Right lung (tissue), 5 donors: ENCODE results near the gene HOXB3. TPM values are rescaled to one million over a fixed set of nuclear protein-coding genes. Genes with fewer than 3 reads are reported as not detected.

ENCODE experiments used
- DNase-seq, 2 donors: peaks; one replicate each; pipeline ENCODE4 v3.0.0-alpha.2; 2013
- polyA plus RNA-seq, 5 donors: library from polyadenylated mRNA; unstranded; fragments of 120-200 nt; gene quantifications; one replicate each; pipeline versions ENCODE4 v1.2.1 to v1.2.3, GENCODE V29; 2013; ENCODE audit warnings: inconsistent platforms in 1 of 5, low replicate concordance in 1 of 5; ENCODE audit not compliant: insufficient read length in 5 of 5, insufficient read depth in 1 of 5

Gene HOXB3
- polyA plus RNA-seq, 5 donors = 74.3 to 95.5 (median 89.1) TPM

DNA sequence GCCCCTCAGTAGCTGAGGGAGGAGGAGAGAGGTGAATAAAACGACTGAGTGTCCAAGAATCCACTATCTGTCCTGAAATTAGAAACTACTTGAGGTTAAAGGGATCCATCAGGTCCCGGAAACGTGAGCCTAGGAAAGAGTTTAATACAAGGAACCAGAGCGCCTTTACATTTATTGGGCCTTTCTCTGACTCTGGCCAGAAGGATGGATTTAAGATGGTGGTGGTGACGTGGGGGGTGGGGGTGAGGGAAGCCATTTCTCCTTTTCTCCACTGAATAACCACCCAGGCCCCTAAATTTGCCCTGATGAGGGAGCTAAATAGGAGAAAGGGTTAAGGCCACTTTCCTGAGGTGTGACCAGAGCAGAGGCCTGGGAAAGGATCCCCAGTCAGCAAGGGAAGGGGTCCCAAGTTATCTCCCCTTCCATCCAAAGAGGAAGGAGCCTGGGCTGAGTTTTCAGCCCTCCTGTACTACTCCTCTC, 37.1 kb upstream of the HOXB3 start:
- DNase-seq = no peak

DNA sequence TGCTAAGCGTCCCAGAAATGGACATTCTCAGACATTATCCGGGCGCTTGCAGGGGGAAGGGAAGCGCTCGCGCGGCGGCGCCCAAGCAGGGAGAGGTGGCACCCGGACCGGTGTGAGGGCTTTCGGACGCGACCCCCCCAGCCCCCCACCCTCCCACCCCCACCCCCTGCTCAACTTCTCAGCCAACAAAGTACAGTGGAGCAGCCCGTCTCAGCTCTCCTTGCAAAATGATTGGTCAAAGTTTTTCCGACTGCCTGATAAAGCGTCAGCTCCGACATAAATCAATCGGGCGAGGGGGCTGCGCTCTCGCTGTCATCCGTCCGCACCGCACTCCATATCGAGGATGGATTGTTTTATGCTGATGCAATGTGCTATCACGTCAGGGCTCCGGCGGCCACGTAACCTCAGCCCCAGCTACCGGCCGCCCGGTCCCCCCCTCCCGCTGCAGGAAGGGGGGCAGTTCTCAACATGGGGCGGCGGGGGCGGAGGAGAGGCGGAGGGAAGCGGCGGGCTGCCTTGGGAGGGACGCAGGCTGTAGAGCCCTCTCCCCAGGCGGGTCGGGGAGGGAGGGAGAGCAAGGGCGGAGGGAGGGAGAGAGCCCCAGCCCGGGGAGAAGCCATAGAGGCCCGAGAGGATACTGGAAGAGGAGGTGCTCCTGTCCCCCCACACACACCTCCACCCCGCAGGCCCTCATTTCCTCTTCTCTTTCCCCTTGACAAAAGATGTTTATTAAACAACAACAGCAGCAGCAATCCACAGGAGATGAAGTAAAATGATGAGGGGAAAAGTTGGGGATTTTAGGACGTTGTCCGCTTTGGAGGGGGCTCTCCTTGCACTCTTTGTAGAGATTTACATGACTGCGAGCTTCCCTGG, 36.4 kb upstream of the HOXB3 start, which contains the start of gene HOXB9:
HOXB9 (minus strand) TSS at position 114 of the 873 bp plus-strand sequence; CDS start at position 25, 89 bp downstream.
- DNase-seq = no peak

DNA sequence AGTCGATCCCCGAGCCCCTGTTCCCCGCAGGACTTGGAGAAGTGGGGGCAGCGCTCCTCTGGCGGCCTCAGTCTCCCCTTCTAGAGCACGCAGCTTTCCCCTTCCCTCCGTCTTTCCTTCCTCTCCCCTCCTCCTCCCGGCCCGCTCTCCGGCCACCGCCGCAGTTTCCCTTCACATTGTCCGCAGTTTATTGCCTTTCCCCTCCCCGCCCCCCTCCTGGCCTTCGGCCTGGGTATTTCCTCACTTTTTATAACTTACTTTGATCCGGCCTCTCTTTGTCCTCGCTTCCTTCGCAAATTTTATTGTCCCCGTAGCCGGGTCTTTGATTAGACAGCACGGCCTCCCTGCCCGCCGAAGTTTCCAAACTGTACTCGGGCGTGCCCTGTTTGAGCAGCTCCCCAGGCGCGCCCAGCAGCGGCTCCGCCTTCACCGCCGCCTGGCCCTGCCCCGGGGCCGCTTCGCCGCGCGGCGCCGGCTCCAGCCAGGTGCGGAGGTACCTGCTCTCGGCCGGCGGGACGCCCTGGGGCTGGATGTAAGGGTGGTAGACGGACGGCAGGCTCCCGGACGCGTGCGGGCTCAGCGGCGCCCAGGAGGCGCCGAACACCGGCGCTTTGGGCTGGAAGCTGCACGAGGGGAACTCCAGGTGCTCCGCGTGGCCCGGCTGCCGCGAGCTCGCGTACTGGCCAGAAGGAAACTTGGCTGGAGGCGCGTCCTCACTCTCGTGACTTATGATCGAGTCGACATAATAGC, 35.6 kb upstream of the HOXB3 start:
- DNase-seq = no peak

DNA sequence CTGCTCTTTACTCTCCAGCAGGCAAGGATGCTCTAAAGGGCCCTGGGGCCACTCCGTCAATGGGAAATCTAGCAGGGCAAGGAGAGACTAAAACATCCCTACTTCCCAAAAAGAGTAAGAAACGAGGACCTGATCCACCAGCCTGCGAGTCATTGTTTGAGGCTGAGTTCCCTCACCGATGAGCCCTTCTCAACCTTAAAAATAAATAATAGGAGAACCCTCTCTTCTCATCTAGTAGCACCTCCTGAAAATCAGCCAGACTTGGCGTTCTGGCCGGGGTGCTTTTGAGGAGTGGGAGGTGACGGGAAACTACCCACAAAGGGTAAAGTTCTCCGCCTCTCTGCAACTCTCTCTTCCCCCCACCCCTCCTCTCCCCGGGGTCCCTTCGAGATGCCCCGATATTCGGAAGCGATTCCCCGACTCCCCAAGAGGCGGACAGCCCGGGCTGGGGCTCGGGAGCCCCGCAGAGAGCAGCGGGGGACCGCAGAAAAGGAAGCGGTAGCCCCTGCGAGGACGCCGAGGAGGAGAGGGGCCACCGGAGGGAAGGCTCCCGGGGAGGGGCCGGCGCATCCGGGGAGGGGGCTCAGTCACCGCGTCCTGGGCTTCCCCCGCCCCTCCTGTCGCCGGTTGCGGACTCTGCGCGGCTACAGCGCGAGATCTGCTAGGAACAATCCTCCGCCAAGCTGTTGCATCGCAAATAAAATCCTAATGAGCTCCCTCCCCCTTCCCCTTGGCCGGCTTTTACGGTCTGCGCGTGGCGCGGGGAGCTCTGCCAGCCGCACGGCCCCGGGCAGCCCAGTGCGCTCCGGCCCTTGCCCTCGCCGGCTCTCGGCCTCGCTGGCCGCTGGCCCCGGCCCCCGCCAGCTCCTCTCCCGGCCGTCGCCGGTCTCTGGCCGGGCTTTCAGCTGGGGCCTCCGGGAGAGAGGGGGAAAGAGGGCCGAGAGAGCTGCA, 34.8 kb upstream of the HOXB3 start:
- no peak for DNase-seq

DNA sequence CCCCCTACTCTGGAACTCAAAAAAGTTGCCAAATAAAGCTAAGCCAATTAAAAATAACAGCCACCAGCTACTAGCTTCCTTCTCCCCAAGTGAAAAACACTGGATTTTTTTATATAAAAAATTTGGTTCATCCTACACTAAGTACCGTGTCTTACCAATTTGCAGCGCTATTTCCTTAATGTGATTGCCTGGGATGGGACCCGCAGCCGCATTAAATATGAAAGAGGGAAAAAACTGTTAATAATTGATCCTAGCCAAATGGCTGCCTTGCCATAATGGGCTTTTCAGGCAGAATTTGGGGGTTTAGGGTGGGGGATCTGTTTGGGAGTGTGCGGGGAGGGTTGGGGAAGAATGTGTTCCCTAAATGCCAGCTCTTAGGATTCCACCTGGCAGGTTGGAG, 34.1 kb upstream of the HOXB3 start:
- DNase-seq = no peak

DNA sequence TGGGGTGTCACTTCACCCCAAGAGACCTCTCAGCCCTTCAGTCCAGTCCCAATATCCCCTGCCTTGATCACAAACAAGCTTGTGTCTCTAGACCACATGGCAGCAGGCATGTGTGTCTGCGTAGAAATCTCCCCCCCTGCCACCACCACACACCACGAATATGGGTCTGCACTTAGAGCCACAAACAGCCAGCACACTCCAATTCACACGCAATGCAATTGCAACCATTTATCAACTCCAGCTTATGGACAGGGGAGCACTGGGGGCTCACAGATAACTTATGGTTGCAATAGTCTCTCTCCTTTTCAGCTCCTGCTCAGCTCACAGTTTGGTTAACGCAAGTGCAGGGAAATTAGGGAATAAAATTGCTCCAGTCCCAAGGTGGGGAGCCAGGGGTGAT, 33.5 kb upstream of the HOXB3 start:
- no peak for DNase-seq

DNA sequence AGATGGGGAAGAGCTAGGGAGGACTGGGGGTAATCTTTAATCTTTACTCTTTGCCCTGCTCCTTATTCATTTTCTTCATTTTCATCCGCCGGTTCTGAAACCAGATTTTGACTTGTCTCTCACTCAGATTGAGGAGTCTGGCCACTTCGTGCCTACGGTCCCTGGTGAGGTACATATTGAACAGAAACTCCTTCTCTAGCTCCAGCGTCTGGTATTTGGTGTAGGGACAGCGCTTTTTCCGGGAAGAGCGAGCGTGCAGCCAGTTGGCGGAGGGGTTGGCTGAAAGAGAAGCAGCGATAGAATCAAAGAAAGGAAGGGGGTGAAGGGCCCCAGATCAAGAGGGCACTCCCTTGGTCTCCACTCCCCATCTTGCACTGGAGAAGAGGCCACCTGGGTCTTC, 32.8 kb upstream of the HOXB3 start:
- no peak for DNase-seq

DNA sequence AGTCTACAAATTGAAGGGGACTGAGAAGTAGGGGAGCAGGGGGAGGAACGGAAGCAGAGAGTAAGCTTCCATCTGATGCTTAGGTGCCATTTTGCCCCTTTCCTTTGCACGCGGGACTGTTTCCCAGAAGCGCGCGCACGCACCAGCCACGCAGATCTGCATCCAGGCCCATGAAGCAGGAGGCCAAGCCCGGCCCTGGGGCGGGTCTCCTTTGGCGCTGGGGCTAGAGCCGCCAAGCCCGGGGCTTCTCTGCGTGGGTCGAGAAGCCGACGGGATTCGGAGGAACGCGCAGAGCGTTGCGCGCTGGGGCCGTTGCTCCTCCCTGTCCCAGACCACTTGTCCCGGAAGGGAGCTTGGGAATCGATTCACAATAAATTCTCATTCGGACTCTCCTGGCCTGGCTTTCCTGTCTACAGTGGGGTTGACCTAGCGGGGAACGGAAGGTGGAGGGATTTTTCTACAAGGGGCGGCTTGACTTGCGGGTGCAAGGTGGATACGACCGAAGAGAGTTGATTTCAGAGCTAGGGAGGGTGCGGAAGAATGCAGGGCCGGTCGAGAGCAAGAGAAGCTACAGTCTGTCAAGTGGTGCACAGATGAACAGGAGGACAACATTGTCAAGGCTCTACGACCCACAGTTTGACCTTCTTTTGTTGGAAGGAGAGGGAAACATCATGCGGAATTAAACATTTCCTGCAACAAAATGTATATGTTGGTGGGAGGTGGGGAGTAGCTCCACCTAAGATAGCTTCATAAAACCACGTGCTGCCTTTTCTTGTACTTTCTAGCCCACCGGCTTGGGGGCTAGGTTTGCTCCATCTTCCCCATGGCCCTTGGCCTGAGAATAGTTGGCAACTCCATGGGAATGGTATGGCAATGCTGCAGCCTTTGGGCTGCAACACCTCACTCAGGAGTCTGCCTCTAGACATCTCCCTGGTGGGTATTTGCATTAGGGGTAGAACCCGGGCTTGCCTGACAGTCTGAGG, 31.7 kb upstream of the HOXB3 start:
- DNase-seq = no peak

DNA sequence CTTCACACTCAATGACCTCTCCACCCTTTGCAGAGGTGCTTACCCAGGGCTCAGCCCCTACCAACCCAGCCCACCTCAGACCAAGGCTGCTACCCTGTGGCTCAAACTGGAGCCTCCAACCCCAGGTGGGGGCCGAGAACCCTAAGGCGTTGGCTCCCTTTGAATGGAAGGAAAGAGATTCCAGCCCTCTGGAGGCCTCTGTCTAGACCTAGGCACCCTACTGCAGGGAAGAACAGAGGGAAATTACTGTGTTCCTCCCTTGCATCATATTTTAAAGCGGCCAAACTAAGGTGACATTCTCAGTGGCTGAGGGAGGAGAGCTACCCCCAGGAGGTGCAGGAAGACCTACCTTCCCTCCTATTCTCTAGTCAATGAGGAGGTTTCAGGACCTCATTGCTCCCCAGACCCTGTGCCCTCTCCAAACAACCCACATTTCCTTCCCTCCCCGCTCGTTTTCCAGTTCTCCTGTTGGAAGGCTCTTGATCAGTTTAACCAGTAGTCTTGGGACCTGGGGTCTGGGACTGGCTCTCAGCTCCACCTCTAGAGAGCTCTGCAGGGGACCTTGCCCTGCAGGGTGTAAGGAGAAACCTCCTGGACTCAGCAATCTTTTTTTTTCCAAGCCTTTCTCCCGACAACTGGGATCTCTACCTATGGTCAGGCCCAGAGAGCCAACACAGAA, 30.6 kb upstream of the HOXB3 start:
- no peak for DNase-seq

DNA sequence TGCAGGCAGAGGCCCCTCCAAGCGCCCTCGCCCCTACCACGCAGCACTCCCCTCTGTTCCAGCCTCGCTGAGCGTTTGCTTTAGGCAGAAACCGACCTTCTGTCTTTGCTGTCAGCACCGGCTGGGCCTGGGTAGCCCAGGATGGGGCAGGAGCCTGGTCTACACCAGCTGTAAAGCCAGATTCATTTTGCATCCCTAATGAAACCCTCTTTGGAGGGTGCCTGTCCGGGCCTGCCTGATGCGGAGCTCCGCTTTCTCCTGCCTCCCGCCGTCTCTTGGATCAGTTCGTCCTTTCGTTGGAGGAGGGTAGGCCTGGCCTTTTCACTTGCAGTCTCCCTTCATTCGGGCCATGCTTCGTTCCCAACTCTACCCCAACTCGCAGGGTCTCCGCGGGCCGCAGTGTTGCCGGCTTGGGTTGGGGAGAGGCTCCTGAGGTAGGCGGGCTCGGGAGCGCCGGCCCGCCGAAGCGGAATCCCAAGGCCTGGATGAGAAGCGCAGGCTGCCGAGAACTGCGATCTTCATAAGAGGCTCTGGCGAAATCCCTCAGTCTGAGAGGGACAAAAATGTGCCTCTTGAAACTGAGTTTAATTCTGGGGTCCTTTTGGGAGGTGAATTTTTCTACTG, 29.9 kb upstream of the HOXB3 start:
- DNase-seq = no peak

DNA sequence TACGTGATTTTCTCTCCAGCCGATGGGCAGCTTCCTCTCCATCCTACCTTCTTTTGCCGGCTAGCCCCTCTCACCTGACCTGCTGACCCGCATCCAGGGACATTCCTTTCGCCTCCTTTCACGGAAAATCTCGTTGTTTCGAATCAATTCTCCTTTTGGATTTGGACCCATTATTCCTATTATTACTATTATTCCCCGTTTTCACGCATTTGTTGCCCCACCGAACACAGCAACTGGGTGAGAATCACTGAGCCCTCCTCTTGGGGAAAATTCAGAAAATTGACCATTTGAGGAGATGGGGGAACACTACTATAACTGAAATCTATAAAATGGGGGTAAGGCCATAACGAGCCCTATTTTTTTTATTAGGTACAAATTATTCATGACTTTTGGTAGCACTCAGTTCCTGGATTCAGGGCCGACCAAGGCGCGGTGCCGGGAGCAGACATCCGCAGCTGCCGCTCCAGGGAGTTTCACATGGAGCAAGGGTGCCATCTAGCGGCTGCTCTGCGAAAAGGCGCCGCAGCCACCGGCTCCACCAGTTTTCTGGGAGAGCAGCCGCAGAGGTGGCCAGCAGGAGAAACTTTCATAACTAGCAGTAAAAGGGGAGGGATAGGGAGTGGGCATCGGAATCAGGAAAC, 28.3 kb upstream of the HOXB3 start:
- peak; percentile 87 to 91 for DNase-seq

DNA sequence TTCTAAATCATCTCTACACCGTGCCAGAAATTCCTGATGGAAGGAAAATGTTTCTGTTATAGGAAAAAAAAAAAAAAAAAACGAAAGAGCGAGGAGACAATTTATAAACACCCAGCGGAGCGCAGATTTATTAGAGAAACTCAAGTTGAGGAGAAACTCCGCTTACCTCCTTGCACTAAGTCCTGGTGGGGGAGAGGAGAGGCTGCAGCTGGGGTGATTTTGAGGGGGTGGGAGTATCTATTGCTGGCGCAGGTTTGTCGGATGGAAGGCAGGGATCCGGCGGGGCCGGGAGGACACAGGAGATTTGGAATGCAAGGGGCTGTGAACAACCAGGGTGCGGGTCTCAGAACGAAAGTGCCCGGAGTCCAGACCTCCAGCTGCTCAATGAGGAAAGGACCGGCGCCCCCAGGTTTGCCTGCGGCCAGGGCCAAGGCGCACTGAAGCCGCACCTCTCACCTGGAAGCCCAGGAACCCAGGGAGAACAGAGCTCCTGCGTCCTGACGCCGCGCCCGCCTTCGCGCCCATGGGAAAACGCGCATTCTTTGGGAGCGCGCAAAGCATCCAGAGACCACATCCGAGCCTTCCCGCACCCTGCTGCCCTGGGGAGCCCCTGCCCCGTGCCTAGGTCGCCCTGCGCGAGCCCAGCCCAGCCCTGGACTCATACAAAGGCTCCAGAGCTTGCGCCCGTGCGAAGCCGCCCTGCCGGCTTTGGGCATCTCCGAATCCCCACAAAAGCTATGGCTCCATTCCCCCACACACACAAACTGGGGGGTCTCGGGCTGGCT, 27.6 kb upstream of the HOXB3 start:
- DNase-seq = no peak

DNA sequence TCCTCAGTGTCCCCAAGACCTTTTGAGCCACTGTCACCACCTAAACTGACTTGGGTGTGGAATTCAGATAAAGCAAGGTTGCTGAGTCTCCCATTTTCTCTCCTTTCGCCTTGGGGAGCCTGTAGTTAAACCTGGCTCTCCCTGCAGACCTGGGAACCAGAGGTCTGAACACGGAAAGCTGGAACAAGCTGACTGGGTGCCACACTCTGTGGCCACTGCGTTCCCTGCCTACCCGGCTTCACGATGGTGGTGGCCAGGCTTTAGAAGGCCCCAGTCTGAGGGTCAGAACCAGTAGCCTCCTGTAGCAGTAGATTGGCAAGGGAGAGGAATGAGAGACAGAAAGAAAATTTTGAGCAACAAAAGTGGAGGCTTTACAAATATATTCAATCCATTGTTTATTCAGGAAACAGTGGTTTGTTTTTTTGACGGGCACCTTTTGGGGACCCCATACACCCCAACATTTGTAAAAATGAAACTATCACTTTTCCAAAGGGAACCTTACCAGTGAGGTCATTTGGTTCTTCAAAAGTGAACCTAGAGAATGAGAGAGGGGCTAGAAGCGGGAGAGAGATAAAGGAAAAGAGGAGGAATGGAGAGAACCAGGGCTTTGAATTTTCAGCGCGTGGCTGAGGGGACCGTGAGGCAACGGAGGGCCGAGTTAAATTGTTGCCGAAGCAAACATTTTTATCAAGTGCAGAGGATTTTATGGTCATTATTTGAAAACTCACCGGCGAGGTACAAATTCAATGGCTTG, 26.9 kb upstream of the HOXB3 start:
- DNase-seq = no peak

DNA sequence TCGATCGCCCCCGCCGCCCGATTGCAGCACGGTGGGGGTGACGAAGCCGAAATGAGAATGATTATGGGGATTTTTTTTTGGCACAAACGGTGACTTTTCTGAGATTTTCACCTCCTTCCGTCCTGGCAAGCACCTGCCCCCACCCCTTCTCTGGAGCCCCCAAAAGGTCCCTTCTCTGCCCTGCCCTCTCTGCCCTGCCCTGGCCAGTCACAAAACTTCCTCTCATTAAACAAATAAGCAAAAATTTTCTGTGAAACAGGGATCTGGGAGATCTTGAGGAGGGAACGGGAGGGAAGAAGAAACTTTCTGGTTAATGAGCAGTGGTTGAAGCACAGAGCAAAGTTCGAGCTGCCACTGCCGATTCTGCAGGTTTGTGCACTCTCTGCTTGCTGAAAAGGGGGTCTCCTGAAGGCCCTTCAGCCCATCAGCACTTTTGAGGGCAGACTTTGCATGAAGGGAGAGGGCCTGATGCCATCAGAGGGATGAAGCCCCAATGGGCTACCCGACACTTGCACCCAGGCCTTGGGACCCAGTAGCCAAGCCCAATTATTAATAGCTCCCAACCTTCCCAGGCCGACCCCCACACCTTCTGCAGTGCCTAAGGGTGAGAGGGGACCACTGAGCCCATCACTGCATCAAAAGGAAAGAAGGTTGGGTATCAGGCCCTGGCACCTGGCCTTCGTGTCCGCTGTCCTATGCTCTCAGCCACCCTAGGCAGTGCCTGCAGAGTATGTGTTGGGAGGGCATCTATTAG, 26.1 kb upstream of the HOXB3 start:
- DNase-seq = no peak

DNA sequence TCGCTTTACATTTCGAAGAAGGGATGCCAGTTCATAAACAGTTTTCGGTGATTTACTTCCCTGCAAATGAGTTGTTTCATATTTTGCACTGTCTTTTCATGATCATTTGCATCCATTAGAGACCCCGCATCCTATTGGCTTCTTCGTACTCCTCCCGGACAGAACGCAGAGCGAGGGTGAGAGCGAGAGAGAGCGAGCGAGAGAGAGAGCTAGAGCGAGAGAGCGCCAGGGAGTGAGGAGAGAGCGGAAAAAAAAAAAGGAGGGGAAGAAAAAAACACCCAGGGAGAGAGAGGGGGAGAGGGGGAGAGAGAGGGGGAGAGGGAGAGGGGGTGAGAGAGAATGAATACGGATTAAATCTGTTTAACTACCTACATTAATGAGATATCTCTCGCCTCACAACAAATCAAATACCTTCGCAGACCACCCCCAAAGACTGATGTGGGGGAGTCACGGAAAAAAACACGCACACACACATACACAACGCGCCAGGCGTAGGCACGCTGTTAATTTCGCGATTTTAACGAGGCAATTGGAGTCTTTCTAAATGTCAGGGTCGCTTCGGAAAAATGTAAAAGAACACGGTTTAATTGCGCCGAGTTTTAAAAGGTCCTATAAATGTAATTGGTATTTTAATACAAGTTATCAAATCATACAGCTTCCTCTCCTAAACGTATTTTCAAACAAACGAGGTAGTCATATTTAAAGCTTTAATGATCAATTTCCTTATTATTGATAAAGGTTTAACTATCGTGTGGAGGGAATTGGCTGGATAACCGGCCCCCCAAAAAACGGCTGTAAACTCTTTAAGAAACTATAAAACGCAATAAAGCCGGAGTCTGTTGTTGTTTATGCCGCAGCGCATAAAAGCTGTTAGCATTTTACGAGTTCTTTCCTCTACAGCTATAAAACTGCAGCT, 25.3 kb upstream of the HOXB3 start, which contains the start of gene HOXB8:
HOXB8 (minus strand) TSS at position 246 of the 916 bp plus-strand sequence. CDS start 588 bp downstream, outside the sequence.
- DNase-seq = no peak
